PC-9 (cell line): ENCODE measurements around the gene POFUT2.

ENCODE experiments used
- CTCF ChIP-seq: fragments of 200-600 bp; sonication (generic); conservative IDR thresholded peaks from 2 replicates; pipeline ENCODE4 v1.6.1; 2017; ENCODE audit warnings: mixed run types, antibody characterized with exemption, mild to moderate bottlenecking, moderate library complexity
- EZH2 ChIP-seq: fragments of 200-600 bp; sonication (generic); IDR thresholded peaks from 2 replicates; pipeline ENCODE4 v1.8.0; 2017; ENCODE audit warnings: antibody characterized with exemption, low read depth

- TF ChIP-seq CTCF (no peak), EZH2 (no peak)
These were observed 21.8 kb downstream of the POFUT2 start for GRCh38 chr21:45265721-45266517.
